Mesenchymal stem cell (in vitro differentiated cells and primary cell): ENCODE measurements around the gene QARS1.

Experiments used
- DNase-seq: peaks from one replicate; pipeline ENCODE4 v3.0.0-alpha.2; 2013
- H2AFZ ChIP-seq: one replicate; pipeline ENCODE4 v1.6.1; 2013; ENCODE audit warnings: low read depth, mild to moderate bottlenecking, control low read depth, inconsistent platforms, low read length, moderate library complexity
- H2AK5ac ChIP-seq: 2 replicates; pipeline ENCODE4 v1.6.1; 2013; ENCODE audit warnings: low read length, moderate library complexity, mild to moderate bottlenecking, inconsistent platforms; ENCODE audit not compliant: severe bottlenecking
- H2BK120ac ChIP-seq: one replicate; pipeline ENCODE4 v1.6.1; 2013; ENCODE audit warnings: low read depth, mild to moderate bottlenecking, inconsistent platforms, low read length, moderate library complexity
- H2BK12ac ChIP-seq, 2 experiments: one replicate each; pipeline ENCODE4 v1.6.1; 2013; ENCODE audit warnings: inconsistent platforms in 2 of 2, low read length in 2 of 2, mild to moderate bottlenecking in 2 of 2, moderate library complexity in 2 of 2, control low read depth in 1 of 2
- H2BK15ac ChIP-seq: one replicate; pipeline ENCODE4 v1.6.1; 2013; ENCODE audit warnings: mild to moderate bottlenecking, low read depth, inconsistent platforms; ENCODE audit not compliant: poor library complexity, severe bottlenecking
- H2BK5ac ChIP-seq: 2 replicates; pipeline ENCODE4 v1.6.1; 2013; ENCODE audit warnings: low read depth, mild to moderate bottlenecking, low read length, control low read depth, inconsistent platforms; ENCODE audit not compliant: poor library complexity, severe bottlenecking
- H3K14ac ChIP-seq, 2 experiments: one replicate each; pipeline ENCODE4 v1.6.1; 2013; ENCODE audit warnings: inconsistent platforms in 2 of 2, low read length in 2 of 2, control low read depth in 1 of 2, mild to moderate bottlenecking in 1 of 2, moderate library complexity in 1 of 2
- H3K18ac ChIP-seq, 2 experiments: one replicate each; pipeline ENCODE4 v1.6.1; 2013; ENCODE audit warnings: inconsistent platforms in 2 of 2, low read length in 2 of 2, control low read depth in 1 of 2, low read depth in 1 of 2, mild to moderate bottlenecking in 1 of 2
- H3K23ac ChIP-seq, 2 experiments: one replicate each; pipeline ENCODE4 v1.6.1; 2013; ENCODE audit warnings: inconsistent platforms in 2 of 2, low read length in 2 of 2, mild to moderate bottlenecking in 2 of 2, moderate library complexity in 2 of 2, control low read depth in 1 of 2
- H3K27ac ChIP-seq: 2 replicates; pipeline ENCODE4 v1.5.1; 2013; ENCODE audit warnings: mild to moderate bottlenecking, moderate library complexity, low read length, control low read depth, inconsistent platforms; ENCODE audit not compliant: poor library complexity, severe bottlenecking
- H3K27me3 ChIP-seq, 2 experiments: 2 replicates each; pipeline versions ENCODE4 v1.6.1 to v1.7.0; 2013; ENCODE audit warnings: low read length in 2 of 2, mild to moderate bottlenecking in 2 of 2, moderate library complexity in 2 of 2, control low read depth in 1 of 2, inconsistent platforms in 1 of 2; ENCODE audit not compliant: control insufficient read depth in 1 of 2, insufficient read depth in 1 of 2
- H3K36me3 ChIP-seq, 2 experiments: 2 replicates each; pipeline versions ENCODE4 v1.6.1 to v1.7.0; 2013; ENCODE audit warnings: low read length in 2 of 2, control low read depth in 1 of 2, inconsistent platforms in 1 of 2, low read depth in 1 of 2, mild to moderate bottlenecking in 1 of 2; ENCODE audit not compliant: insufficient read depth in 2 of 2, control insufficient read depth in 1 of 2
- H3K4ac ChIP-seq, 2 experiments: one replicate each; pipeline ENCODE4 v1.6.1; 2013; ENCODE audit warnings: inconsistent platforms in 2 of 2, low read length in 2 of 2, mild to moderate bottlenecking in 2 of 2, moderate library complexity in 2 of 2, control low read depth in 1 of 2, low read depth in 1 of 2
- H3K4me1 ChIP-seq: 2 replicates; pipeline ENCODE4 v1.6.1; 2013; ENCODE audit warnings: low read depth, low read length, control low read depth; ENCODE audit not compliant: control insufficient read depth, insufficient read depth
- H3K4me2 ChIP-seq: 2 replicates; pipeline ENCODE4 v1.6.1; 2013; ENCODE audit warnings: low read length, mild to moderate bottlenecking, inconsistent platforms; ENCODE audit not compliant: poor library complexity, severe bottlenecking
- H3K4me3 ChIP-seq, 2 experiments: 2 replicates each; pipeline versions ENCODE4 v1.5.1 to v1.7.0; 2013; ENCODE audit warnings: low read length in 2 of 2, mild to moderate bottlenecking in 2 of 2, control low read depth in 1 of 2, low read depth in 1 of 2; ENCODE audit not compliant: insufficient read depth in 1 of 2
- H3K79me1 ChIP-seq: replicated peaks from 2 replicates; pipeline ENCODE4 v1.6.1; 2013; ENCODE audit warnings: mild to moderate bottlenecking, control low read depth, low read length, inconsistent platforms; ENCODE audit not compliant: poor library complexity, severe bottlenecking
- H3K9ac ChIP-seq: 2 replicates; pipeline ENCODE4 v1.7.0; 2013; ENCODE audit warnings: mild to moderate bottlenecking, low read length, moderate library complexity
- H3K9me3 ChIP-seq: 2 replicates; pipeline ENCODE4 v1.7.0; 2013; ENCODE audit warnings: mild to moderate bottlenecking, low read length; ENCODE audit not compliant: control insufficient read depth
- H4K8ac ChIP-seq: one replicate; pipeline ENCODE4 v1.6.1; 2013; ENCODE audit warnings: inconsistent platforms, mild to moderate bottlenecking, low read length, moderate library complexity
- H4K91ac ChIP-seq: one replicate; pipeline ENCODE4 v1.6.1; 2013; ENCODE audit warnings: mild to moderate bottlenecking, low read length, inconsistent platforms
- WGBS: methylation state at CpG from one replicate; pipeline ENCODE4 v1.1.7; 2013; ENCODE audit warnings: mixed read lengths; 5-methylcytosine and 5-hydroxymethylcytosine counted together

The QARS1 gene

DNA sequence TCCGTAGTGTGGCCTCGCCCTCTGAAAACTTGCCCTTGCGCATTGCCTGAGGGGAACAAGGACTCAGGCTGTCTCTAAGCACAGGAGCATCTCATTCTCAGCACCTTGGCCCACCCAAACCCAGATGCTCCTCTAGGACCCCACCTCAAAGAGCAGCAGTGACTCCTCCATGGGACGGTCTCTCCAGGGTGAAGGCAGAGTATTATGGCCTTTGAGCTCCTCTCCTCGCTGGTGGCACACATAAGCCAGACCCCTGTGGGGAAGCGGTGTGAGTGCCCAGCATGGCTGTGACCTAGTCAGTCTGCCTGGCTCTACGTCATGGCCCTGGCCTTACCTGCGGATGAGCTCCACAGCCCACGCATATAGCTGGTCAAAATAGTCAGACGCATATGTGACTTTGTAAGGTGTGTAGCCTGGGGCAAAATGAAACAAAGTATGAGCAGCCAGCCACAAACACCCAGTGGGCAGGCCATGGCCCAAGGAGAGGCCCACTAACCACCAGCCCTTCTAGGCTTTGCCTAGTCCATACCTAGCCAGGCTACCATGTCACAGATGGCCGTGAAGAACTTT is 4.4 kb downstream of the QARS1 start:
- H3K27me3 ChIP-seq, result no peaks in the 10 kb centered on the region
- no peak overlapping the region for H2BK12ac ChIP-seq
- no peak overlapping the region for H2BK5ac ChIP-seq
- peaks cover 14% of the 10 kb centered on the region for H3K4me1 ChIP-seq
- no peak overlapping the region for H2BK15ac ChIP-seq
- H4K91ac ChIP-seq, result no peak overlapping the region
- no peak overlapping the region for H3K4me3 ChIP-seq
- H2AK5ac ChIP-seq, result no peak overlapping the region
- DNase-seq, result no peak
- 96% methylated on average over 11 of the region's 11 CpGs for WGBS
- no peaks in the 10 kb centered on the region for H3K9me3 ChIP-seq
- H3K4me2 ChIP-seq, result no peak overlapping the region
- H2AFZ ChIP-seq, result no peak overlapping the region
- no peak overlapping the region for H3K14ac ChIP-seq
- H3K18ac ChIP-seq, result no peak overlapping the region
- no peak overlapping the region for H2BK120ac ChIP-seq
- no peak overlapping the region for H3K23ac ChIP-seq
- no peak overlapping the region for H3K9ac ChIP-seq
- peaks cover 61 to 69% of the 10 kb centered on the region in 2 experiments for H3K36me3 ChIP-seq
- peaks cover 57% of the 10 kb centered on the region for H3K79me1 ChIP-seq
- H3K27ac ChIP-seq, result no peak overlapping the region
- no peak overlapping the region for H4K8ac ChIP-seq
- no peak overlapping the region for H3K4ac ChIP-seq

DNA sequence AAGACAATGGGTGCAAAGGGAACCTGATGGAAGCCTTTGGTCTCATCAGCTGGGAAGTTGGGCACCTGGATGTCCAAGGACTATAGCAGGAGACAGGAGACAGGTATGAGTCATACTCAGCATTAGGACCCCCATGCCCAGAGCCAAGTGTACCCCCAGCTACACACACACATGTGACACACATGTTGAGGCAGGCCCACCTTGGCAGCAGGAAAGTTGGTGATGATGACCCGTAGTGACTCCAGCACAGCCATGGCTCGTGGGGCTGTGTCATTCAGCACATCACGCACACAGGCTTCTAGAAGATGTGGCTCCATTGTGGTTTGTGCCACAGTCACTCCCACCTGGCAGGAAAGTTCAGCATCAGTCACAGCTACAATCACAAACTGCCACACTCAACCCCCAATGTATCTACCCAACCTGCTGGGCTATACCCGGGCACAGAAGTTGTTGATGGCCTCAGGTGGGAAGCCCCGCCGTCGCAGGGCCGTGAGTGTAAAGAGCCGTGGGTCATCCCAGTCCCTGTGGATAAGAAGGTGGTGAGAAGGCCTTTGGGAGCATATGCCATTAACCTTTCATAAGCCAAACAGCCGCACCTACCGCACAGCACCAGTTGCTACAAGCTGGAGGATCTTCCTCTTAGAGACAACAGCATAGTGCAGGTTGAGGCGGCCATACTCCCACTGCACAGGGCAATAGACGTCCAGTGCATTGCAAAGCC is 5.5 kb downstream of the QARS1 start:
- H3K79me1 ChIP-seq, result peaks cover 55% of the 10 kb centered on the region
- no peak overlapping the region for H3K14ac ChIP-seq
- peaks cover 61 to 69% of the 10 kb centered on the region in 2 experiments for H3K36me3 ChIP-seq
- no peak overlapping the region for H3K23ac ChIP-seq
- H4K91ac ChIP-seq, result no peak overlapping the region
- DNase-seq, result no peak
- no peak overlapping the region for H2AK5ac ChIP-seq
- no peak overlapping the region for H2AFZ ChIP-seq
- no peak overlapping the region for H2BK12ac ChIP-seq
- H3K9ac ChIP-seq, result no peak overlapping the region
- H3K9me3 ChIP-seq, result no peaks in the 10 kb centered on the region
- H2BK15ac ChIP-seq, result no peak overlapping the region
- H3K4ac ChIP-seq, result no peak overlapping the region
- no peak overlapping the region for H4K8ac ChIP-seq
- peaks cover 19% of the 10 kb centered on the region for H3K4me1 ChIP-seq
- no peak overlapping the region for H3K4me3 ChIP-seq
- H3K18ac ChIP-seq, result no peak overlapping the region
- H3K27ac ChIP-seq, result no peak overlapping the region
- H2BK120ac ChIP-seq, result no peak overlapping the region
- H3K27me3 ChIP-seq, result no peaks in the 10 kb centered on the region
- H3K4me2 ChIP-seq, result no peak overlapping the region
- H2BK5ac ChIP-seq, result no peak overlapping the region
- 95% methylated on average over 13 of the region's 13 CpGs for WGBS

DNA sequence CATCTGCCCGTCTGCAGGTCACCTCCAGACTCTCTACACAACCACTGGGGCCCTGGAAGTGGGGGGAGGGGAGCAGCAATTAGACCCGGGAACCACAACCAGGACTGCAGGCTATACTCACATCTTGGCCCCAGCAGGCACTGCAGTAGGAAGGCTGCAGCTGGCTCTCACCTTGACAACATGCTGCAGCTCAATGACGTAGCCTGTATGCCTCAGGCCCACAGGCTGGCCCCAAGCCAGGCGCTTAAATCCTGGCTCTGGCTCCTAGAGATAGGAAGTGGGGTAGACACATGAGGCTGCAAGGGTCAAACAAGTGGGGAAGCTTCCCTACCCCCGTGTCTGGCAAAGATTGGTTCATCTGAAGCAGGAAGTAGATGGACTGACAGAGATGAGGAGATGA is 6.1 kb downstream of the QARS1 start:
- H3K18ac ChIP-seq, result no peak overlapping the region
- no peaks in the 10 kb centered on the region for H3K9me3 ChIP-seq
- H4K91ac ChIP-seq, result no peak overlapping the region
- H3K14ac ChIP-seq, result no peak overlapping the region
- H2BK120ac ChIP-seq, result no peak overlapping the region
- H2AFZ ChIP-seq, result no peak overlapping the region
- H3K27me3 ChIP-seq, result no peaks in the 10 kb centered on the region
- no peak for DNase-seq
- H3K9ac ChIP-seq, result no peak overlapping the region
- H2BK5ac ChIP-seq, result no peak overlapping the region
- H3K79me1 ChIP-seq, result peaks cover 49% of the 10 kb centered on the region
- no peak overlapping the region for H2AK5ac ChIP-seq
- H2BK15ac ChIP-seq, result no peak overlapping the region
- WGBS, result 96% methylated on average over 5 of the region's 5 CpGs
- no peak overlapping the region for H4K8ac ChIP-seq
- peaks cover 12% of the 10 kb centered on the region for H3K4me1 ChIP-seq
- H3K23ac ChIP-seq, result no peak overlapping the region
- H3K36me3 ChIP-seq, result peaks cover 61 to 69% of the 10 kb centered on the region in 2 experiments
- H3K4ac ChIP-seq, result no peak overlapping the region
- no peak overlapping the region for H3K4me2 ChIP-seq
- no peak overlapping the region for H3K4me3 ChIP-seq
- H2BK12ac ChIP-seq, result no peak overlapping the region
- no peak overlapping the region for H3K27ac ChIP-seq

DNA sequence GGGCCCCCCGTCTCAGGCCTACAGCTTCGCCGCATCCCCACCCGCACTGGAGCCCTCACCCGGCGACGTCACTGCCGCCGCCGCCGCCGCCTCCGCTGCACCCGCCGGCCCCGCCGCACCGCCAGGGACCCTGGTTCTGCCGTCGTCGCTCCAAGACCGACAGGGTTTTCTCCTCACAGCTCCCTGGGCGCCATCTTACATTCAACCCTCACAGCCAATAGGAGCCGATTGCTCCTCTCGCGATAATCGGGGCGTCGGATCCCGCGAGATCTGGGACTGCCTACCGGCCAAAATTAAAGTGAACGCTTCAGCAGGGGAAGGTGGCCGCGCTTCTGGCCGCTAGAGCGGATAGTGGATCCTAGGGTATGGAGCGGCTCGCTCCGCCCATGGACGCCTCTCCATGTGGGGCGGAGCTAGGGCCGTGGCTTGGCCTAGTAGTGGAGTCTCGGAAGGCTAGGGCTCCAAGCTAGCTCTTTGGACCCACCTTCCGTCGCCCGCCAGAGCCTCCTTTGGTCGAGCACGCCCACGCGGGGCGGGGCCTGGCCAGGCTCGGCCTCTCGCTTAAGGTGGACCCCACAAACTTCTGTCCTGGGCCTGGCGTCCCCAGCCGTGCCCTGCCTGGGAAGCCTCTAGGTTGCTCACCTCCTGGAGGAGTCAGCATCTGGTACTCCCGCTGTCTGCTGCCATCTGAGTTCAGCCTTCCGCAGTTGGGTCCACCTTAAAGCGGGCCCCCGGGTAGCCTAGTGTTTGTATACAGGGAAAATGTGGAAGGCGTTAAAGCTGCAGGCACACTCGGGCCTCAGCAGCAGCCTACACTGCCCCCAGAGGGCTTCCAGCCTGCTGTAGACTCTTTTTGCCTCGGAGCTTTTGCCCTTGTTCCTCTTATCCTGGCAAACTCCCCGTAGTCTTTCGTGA is 10.4 kb downstream of the QARS1 start, which contains the start of gene QRICH1:
Gene QRICH1 (minus strand): TSS at position 219 of the 915 bp plus-strand sequence. CDS start 17,054 bp downstream, outside the sequence.
- H4K8ac ChIP-seq, result peak within 1 kb of the TSS; percentile 91
- 2% methylated on average over 65 of the region's 65 CpGs for WGBS
- peak within 1 kb of the TSS; percentile 73 for H2AK5ac ChIP-seq
- peak within 1 kb of the TSS; percentile 79 for H3K4me2 ChIP-seq
- peaks cover 29 to 34% of the 10 kb centered on the region in 2 experiments for H3K36me3 ChIP-seq
- H3K4me3 ChIP-seq, result peak within 1 kb of the TSS; percentile 93 to 100
- H3K9me3 ChIP-seq, result no peaks in the 10 kb centered on the region
- peak within 1 kb of the TSS; percentile 92 for H2BK15ac ChIP-seq
- H2BK120ac ChIP-seq, result peak within 1 kb of the TSS; percentile 91
- H2BK12ac ChIP-seq, result peak within 1 kb of the TSS; percentile 55 to 83
- peak within 1 kb of the TSS; percentile 86 for H3K27ac ChIP-seq
- no peaks in the 10 kb centered on the region for H3K27me3 ChIP-seq
- peaks cover 7% of the 10 kb centered on the region for H3K4me1 ChIP-seq
- H3K4ac ChIP-seq, result peak within 1 kb of the TSS; percentile 99
- peak within 1 kb of the TSS; percentile 47 for H2BK5ac ChIP-seq
- H3K14ac ChIP-seq, result peak within 1 kb of the TSS; percentile 48 to 98
- peak within 1 kb of the TSS; percentile 99 for H3K18ac ChIP-seq
- peak within 1 kb of the TSS; percentile 99 for H4K91ac ChIP-seq
- peak within 1 kb of the TSS; percentile 78 for H2AFZ ChIP-seq
- DNase-seq, result peak; percentile 99
- peak within 1 kb of the TSS; percentile 100 for H3K9ac ChIP-seq
- H3K23ac ChIP-seq, result peak within 1 kb of the TSS in 1 of 2 experiments; percentile 64
- peaks cover 13% of the 10 kb centered on the region for H3K79me1 ChIP-seq
